Measurements from ENCODE around the gene ZNF665.

DNA sequence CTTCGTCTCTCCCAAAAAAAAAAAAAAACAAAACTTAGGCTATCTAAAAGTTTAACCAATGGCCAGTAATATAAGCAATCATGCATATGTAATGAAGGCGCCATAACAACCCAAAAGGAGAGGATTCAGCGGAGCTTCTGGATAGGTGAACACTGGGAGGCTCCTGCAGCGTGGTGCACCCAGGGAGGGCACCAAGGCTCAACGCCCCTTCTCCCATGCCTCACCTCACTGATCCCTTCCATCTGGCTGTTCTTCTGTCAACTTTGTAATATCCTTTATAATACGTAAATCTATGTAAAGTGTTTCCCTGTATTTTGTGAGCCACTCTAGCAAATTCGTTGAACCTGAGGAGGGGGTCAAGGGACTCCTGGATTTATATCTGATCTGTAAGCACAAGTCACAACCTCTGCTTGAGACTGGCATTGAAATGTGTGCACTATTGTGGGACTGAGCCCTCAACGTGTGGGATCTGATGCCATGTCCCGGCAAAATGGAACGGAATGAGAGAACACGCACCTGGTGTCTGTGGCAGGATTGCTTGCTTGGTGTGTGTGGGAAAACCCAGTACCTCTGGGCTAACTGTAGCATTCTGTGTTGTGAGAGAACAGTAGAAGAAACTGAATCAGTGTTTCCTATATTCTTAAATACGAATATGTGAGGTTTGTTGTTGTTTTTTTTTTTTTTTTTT is 521 bp upstream of the ZNF665 start:
- TF ChIP-seq EZH2 (IDR thresholded peaks at IDR 0.05; ENCODE audit: borderline replicate concordance, low read depth, low read length, poor library complexity, severe bottlenecking) (no peak), CTCF (conservative IDR thresholded peaks at IDR 0.05; ENCODE audit: low read depth, low read length) (no peak)

Data from A673 (cell line).